ENCODE measurements around the gene CPSF3.

CPSF3 gene

GRCh38 chr2:9466147-9466683, 42.8 kb downstream of the CPSF3 start:
- H3K27ac ChIP-seq (ENCODE audit: low read depth, low read length): no peak overlapping the region
- no peak overlapping the region for H2BK12ac ChIP-seq (ENCODE audit: low read length)
- H3K9me3 ChIP-seq (ENCODE audit: insufficient read depth, low read depth, low read length): peaks cover 3% of the 10 kb centered on the region
- no peak overlapping the region for H3K4ac ChIP-seq (ENCODE audit: low read depth, low read length)
- no peaks in the 10 kb centered on the region for H3K79me1 ChIP-seq (ENCODE audit: low read length)
- 100% methylated on average over 7 of the region's 46 CpGs for WGBS (ENCODE audit: extremely low coverage, insufficient coverage, insufficient read length)
- no peak overlapping the region for H4K8ac ChIP-seq (ENCODE audit: low read depth, low read length)
- no peak overlapping the region for H4K91ac ChIP-seq (ENCODE audit: low read depth, low read length)
- H3K4me2 ChIP-seq (ENCODE audit: low read length): no peak overlapping the region
- no peak overlapping the region for H3K18ac ChIP-seq (ENCODE audit: low read length)
- no peaks in the 10 kb centered on the region for H3K79me2 ChIP-seq (ENCODE audit: control insufficient read depth, insufficient read depth, low read length, poor library complexity)
- H3K27me3 ChIP-seq (ENCODE audit: insufficient read depth, low read length): no peaks in the 10 kb centered on the region
- H3K4me3 ChIP-seq (ENCODE audit: low read depth, low read length): peak overlapping the region; percentile 53
- H2AK5ac ChIP-seq (ENCODE audit: low read length): no peak overlapping the region
- no peak for DNase-seq
- H3K23ac ChIP-seq (ENCODE audit: low read length): no peak overlapping the region
- no peak overlapping the region for H3K14ac ChIP-seq (ENCODE audit: low read length)
- peaks cover 26 to 29% of the 10 kb centered on the region in 2 experiments for H3K36me3 ChIP-seq (ENCODE audit: control insufficient read depth in 1 of 2, insufficient read depth in 2 of 2, low read length in 2 of 2)
- no peak overlapping the region for H2AFZ ChIP-seq (ENCODE audit: insufficient read depth, low read length, poor library complexity)
- no peak overlapping the region for H2BK120ac ChIP-seq (ENCODE audit: insufficient read depth, low read length, poor library complexity)
- no peak overlapping the region for H4K12ac ChIP-seq (ENCODE audit: low read depth, low read length)
- H2BK5ac ChIP-seq (ENCODE audit: low read depth, low read length, poor library complexity): no peak overlapping the region
- H3K4me1 ChIP-seq (ENCODE audit: control insufficient read depth in 1 of 2, insufficient read depth in 2 of 2, low read length in 2 of 2): no peaks in the 10 kb centered on the region
- no peak overlapping the region for H3K9ac ChIP-seq (ENCODE audit: low read length)

GRCh38 chr2:9467687-9468086, 44.2 kb downstream of the CPSF3 start:
- no CpG with 5 or more reads among the region's 10 CpGs for WGBS (ENCODE audit: extremely low coverage, insufficient coverage, insufficient read length)
- H3K4me2 ChIP-seq (ENCODE audit: low read length): no peak overlapping the region
- no peaks in the 10 kb centered on the region for H3K27me3 ChIP-seq (ENCODE audit: insufficient read depth, low read length)
- no peak overlapping the region for H3K18ac ChIP-seq (ENCODE audit: low read length)
- peaks cover 3% of the 10 kb centered on the region for H3K9me3 ChIP-seq (ENCODE audit: insufficient read depth, low read depth, low read length)
- peaks cover 30% of the 10 kb centered on the region in 2 experiments for H3K36me3 ChIP-seq (ENCODE audit: control insufficient read depth in 1 of 2, insufficient read depth in 2 of 2, low read length in 2 of 2)
- H3K27ac ChIP-seq (ENCODE audit: low read depth, low read length): no peak overlapping the region
- no peaks in the 10 kb centered on the region for H3K79me2 ChIP-seq (ENCODE audit: control insufficient read depth, insufficient read depth, low read length, poor library complexity)
- H2AK5ac ChIP-seq (ENCODE audit: low read length): no peak overlapping the region
- H2BK120ac ChIP-seq (ENCODE audit: insufficient read depth, low read length, poor library complexity): no peak overlapping the region
- no peak overlapping the region for H2BK12ac ChIP-seq (ENCODE audit: low read length)
- no peak for DNase-seq
- no peaks in the 10 kb centered on the region for H3K79me1 ChIP-seq (ENCODE audit: low read length)
- no peak overlapping the region for H3K4ac ChIP-seq (ENCODE audit: low read depth, low read length)
- no peak overlapping the region for H2BK5ac ChIP-seq (ENCODE audit: low read depth, low read length, poor library complexity)
- no peak overlapping the region for H4K91ac ChIP-seq (ENCODE audit: low read depth, low read length)
- no peak overlapping the region for H3K14ac ChIP-seq (ENCODE audit: low read length)
- no peak overlapping the region for H4K8ac ChIP-seq (ENCODE audit: low read depth, low read length)
- no peak overlapping the region for H2AFZ ChIP-seq (ENCODE audit: insufficient read depth, low read length, poor library complexity)
- no peak overlapping the region for H4K12ac ChIP-seq (ENCODE audit: low read depth, low read length)
- H3K23ac ChIP-seq (ENCODE audit: low read length): no peak overlapping the region
- H3K9ac ChIP-seq (ENCODE audit: low read length): no peak overlapping the region
- H3K4me1 ChIP-seq (ENCODE audit: control insufficient read depth in 1 of 2, insufficient read depth in 2 of 2, low read length in 2 of 2): no peaks in the 10 kb centered on the region
- no peak overlapping the region for H3K4me3 ChIP-seq (ENCODE audit: low read depth, low read length)

DNA sequence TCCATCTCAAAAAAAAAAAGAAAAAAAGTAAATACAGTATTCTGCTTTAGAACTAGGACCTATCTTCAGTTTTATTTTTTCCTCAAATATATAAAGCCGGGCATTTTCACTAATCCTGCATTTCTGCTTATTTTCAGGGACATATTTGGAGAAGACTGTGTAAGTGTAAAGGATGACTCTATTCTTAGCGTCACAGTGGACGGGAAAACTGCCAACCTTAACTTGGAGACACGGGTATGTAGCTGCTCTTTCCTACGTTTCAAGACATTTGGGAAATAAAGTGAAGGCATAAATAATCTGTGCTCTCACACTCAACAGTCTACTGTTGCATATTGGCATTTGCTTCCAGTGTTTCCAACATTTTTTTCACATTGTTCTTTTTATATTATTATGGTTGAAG, 47.8 kb downstream of the CPSF3 start:
- H3K27ac ChIP-seq (ENCODE audit: low read depth, low read length): no peak overlapping the region
- H3K18ac ChIP-seq (ENCODE audit: low read length): no peak overlapping the region
- no peak overlapping the region for H3K23ac ChIP-seq (ENCODE audit: low read length)
- peaks cover under 1% of the 10 kb centered on the region for H3K9me3 ChIP-seq (ENCODE audit: insufficient read depth, low read depth, low read length)
- H3K79me1 ChIP-seq (ENCODE audit: low read length): no peaks in the 10 kb centered on the region
- no peak overlapping the region for H4K12ac ChIP-seq (ENCODE audit: low read depth, low read length)
- no peak overlapping the region for H3K9ac ChIP-seq (ENCODE audit: low read length)
- no peak overlapping the region for H2BK120ac ChIP-seq (ENCODE audit: insufficient read depth, low read length, poor library complexity)
- no peaks in the 10 kb centered on the region for H3K4me1 ChIP-seq (ENCODE audit: control insufficient read depth in 1 of 2, insufficient read depth in 2 of 2, low read length in 2 of 2)
- no peak overlapping the region for H2AK5ac ChIP-seq (ENCODE audit: low read length)
- H2BK12ac ChIP-seq (ENCODE audit: low read length): no peak overlapping the region
- H2BK5ac ChIP-seq (ENCODE audit: low read depth, low read length, poor library complexity): no peak overlapping the region
- H2AFZ ChIP-seq (ENCODE audit: insufficient read depth, low read length, poor library complexity): no peak overlapping the region
- no peak for DNase-seq
- no peaks in the 10 kb centered on the region for H3K27me3 ChIP-seq (ENCODE audit: insufficient read depth, low read length)
- H4K8ac ChIP-seq (ENCODE audit: low read depth, low read length): no peak overlapping the region
- no peaks in the 10 kb centered on the region for H3K79me2 ChIP-seq (ENCODE audit: control insufficient read depth, insufficient read depth, low read length, poor library complexity)
- H3K4ac ChIP-seq (ENCODE audit: low read depth, low read length): no peak overlapping the region
- H3K14ac ChIP-seq (ENCODE audit: low read length): no peak overlapping the region
- H3K4me2 ChIP-seq (ENCODE audit: low read length): no peak overlapping the region
- H4K91ac ChIP-seq (ENCODE audit: low read depth, low read length): no peak overlapping the region
- no peak overlapping the region for H3K4me3 ChIP-seq (ENCODE audit: low read depth, low read length)
- WGBS (ENCODE audit: extremely low coverage, insufficient coverage, insufficient read length): no CpG with 5 or more reads among the region's 5 CpGs
- peaks cover 29 to 35% of the 10 kb centered on the region in 2 experiments for H3K36me3 ChIP-seq (ENCODE audit: control insufficient read depth in 1 of 2, insufficient read depth in 2 of 2, low read length in 2 of 2)

DNA sequence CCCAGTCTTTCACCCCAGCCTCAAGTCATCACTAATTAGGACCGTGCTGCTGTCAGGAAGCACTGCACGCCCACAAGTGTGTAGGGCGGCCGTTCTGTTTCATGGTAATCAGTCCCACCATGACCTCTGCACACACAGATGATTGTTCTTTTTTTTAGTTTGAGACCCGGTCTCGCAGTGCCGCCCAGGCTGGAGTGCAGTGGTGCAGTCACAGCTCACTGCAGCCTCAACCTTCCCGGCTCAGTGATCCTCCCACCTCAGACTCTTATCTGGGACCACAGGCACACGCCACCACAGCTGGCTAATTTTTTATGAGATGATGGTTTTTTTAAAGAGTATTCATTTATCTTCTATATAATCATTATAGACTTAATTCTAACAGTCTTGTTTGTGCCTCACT, 49.1 kb downstream of the CPSF3 start:
- Histone ChIP-seq H3K14ac (ENCODE audit: low read length) (no peak overlapping the region), H2AK5ac (ENCODE audit: low read length) (no peak overlapping the region), H3K36me3 (ENCODE audit: control insufficient read depth in 1 of 2, insufficient read depth in 2 of 2, low read length in 2 of 2) (peaks cover 33 to 35% of the 10 kb centered on the region in 2 experiments), H2AFZ (ENCODE audit: insufficient read depth, low read length, poor library complexity) (no peak overlapping the region), H2BK12ac (ENCODE audit: low read length) (no peak overlapping the region), H4K91ac (ENCODE audit: low read depth, low read length) (no peak overlapping the region), H3K27me3 (ENCODE audit: insufficient read depth, low read length) (no peaks in the 10 kb centered on the region), H4K12ac (ENCODE audit: low read depth, low read length) (no peak overlapping the region), H3K4ac (ENCODE audit: low read depth, low read length) (no peak overlapping the region), H2BK5ac (ENCODE audit: low read depth, low read length, poor library complexity) (no peak overlapping the region), H3K18ac (ENCODE audit: low read length) (no peak overlapping the region), H3K4me1 (ENCODE audit: control insufficient read depth in 1 of 2, insufficient read depth in 2 of 2, low read length in 2 of 2) (no peaks in the 10 kb centered on the region), H3K79me1 (ENCODE audit: low read length) (no peaks in the 10 kb centered on the region), H2BK120ac (ENCODE audit: insufficient read depth, low read length, poor library complexity) (no peak overlapping the region), H4K8ac (ENCODE audit: low read depth, low read length) (no peak overlapping the region), H3K9me3 (ENCODE audit: insufficient read depth, low read depth, low read length) (peaks cover 3% of the 10 kb centered on the region), H3K4me3 (ENCODE audit: low read depth, low read length) (no peak overlapping the region), H3K9ac (ENCODE audit: low read length) (no peak overlapping the region), H3K27ac (ENCODE audit: low read depth, low read length) (no peak overlapping the region), H3K79me2 (ENCODE audit: control insufficient read depth, insufficient read depth, low read length, poor library complexity) (no peaks in the 10 kb centered on the region), H3K4me2 (ENCODE audit: low read length) (no peak overlapping the region), H3K23ac (ENCODE audit: low read length) (no peak overlapping the region)
- DNase-seq: no peak
- no CpG with 5 or more reads among the region's 9 CpGs for WGBS (ENCODE audit: extremely low coverage, insufficient coverage, insufficient read length)

Data from trophoblast cell (in vitro differentiated cells and primary cell).